Trophoblast cell (in vitro differentiated cells and primary cell): ENCODE data around the gene DLL4.

Experiments
- DNase-seq, 2 donors: peaks; one replicate each; pipeline ENCODE4 v3.0.0-alpha.2; 2016
- H2AFZ ChIP-seq: 2 replicates; pipeline ENCODE4 v1.6.1; 2013; ENCODE audit warnings: low read length, moderate library complexity, mild to moderate bottlenecking; ENCODE audit not compliant: insufficient read depth, poor library complexity
- H2AK5ac ChIP-seq: 2 replicates; pipeline ENCODE4 v1.6.1; 2013; ENCODE audit warnings: mild to moderate bottlenecking, low read length
- H2BK120ac ChIP-seq: 2 replicates; pipeline ENCODE4 v1.6.1; 2013; ENCODE audit warnings: low read length, mild to moderate bottlenecking, moderate library complexity; ENCODE audit not compliant: insufficient read depth, poor library complexity
- H2BK12ac ChIP-seq: 2 replicates; pipeline ENCODE4 v1.6.1; 2013; ENCODE audit warnings: mild to moderate bottlenecking, low read length, moderate library complexity
- H2BK5ac ChIP-seq: 2 replicates; pipeline ENCODE4 v1.6.1; 2013; ENCODE audit warnings: low read length, low read depth, moderate library complexity, mild to moderate bottlenecking; ENCODE audit not compliant: poor library complexity
- H3K14ac ChIP-seq: 2 replicates; pipeline ENCODE4 v1.6.1; 2013; ENCODE audit warnings: mild to moderate bottlenecking, low read length
- H3K18ac ChIP-seq: 2 replicates; pipeline ENCODE4 v1.6.1; 2013; ENCODE audit warnings: mild to moderate bottlenecking, low read length
- H3K23ac ChIP-seq: 2 replicates; pipeline ENCODE4 v1.6.1; 2013; ENCODE audit warnings: low read length
- H3K27ac ChIP-seq: 2 replicates; pipeline ENCODE4 v1.5.1; 2013; ENCODE audit warnings: low read depth, mild to moderate bottlenecking, inconsistent platforms, low read length, moderate library complexity
- H3K27me3 ChIP-seq: 2 replicates; pipeline ENCODE4 v1.6.1; 2013; ENCODE audit warnings: inconsistent platforms, mild to moderate bottlenecking, low read length, moderate library complexity; ENCODE audit not compliant: insufficient read depth
- H3K36me3 ChIP-seq, 2 experiments: 1 replicate in 1 of 2; 2 replicates in 1 of 2; pipeline ENCODE4 v1.6.1; 2013; ENCODE audit warnings: low read length in 2 of 2, mild to moderate bottlenecking in 2 of 2, moderate library complexity in 1 of 2; ENCODE audit not compliant: insufficient read depth in 2 of 2, control insufficient read depth in 1 of 2
- H3K4ac ChIP-seq: 2 replicates; pipeline ENCODE4 v1.6.1; 2013; ENCODE audit warnings: low read depth, mild to moderate bottlenecking, low read length, moderate library complexity
- H3K4me1 ChIP-seq, 2 experiments: 1 replicate in 1 of 2; 2 replicates in 1 of 2; pipeline ENCODE4 v1.6.1; 2013; ENCODE audit warnings: low read length in 2 of 2, mild to moderate bottlenecking in 2 of 2, moderate library complexity in 1 of 2; ENCODE audit not compliant: insufficient read depth in 2 of 2, control insufficient read depth in 1 of 2
- H3K4me2 ChIP-seq: 2 replicates; pipeline ENCODE4 v1.6.1; 2013; ENCODE audit warnings: inconsistent platforms, mild to moderate bottlenecking, low read length, moderate library complexity
- H3K4me3 ChIP-seq: 2 replicates; pipeline ENCODE4 v1.5.1; 2013; ENCODE audit warnings: mild to moderate bottlenecking, low read depth, low read length, inconsistent platforms
- H3K79me1 ChIP-seq: one replicate; pipeline ENCODE4 v1.6.1; 2013; ENCODE audit warnings: low read length
- H3K79me2 ChIP-seq: 2 replicates; pipeline ENCODE4 v1.6.1; 2013; ENCODE audit warnings: low read length, mild to moderate bottlenecking; ENCODE audit not compliant: control insufficient read depth, insufficient read depth, poor library complexity
- H3K9ac ChIP-seq: 2 replicates; pipeline ENCODE4 v1.6.1; 2013; ENCODE audit warnings: mild to moderate bottlenecking, low read length
- H3K9me3 ChIP-seq: 2 replicates; pipeline ENCODE4 v1.6.1; 2013; ENCODE audit warnings: low read depth, mild to moderate bottlenecking, control low read depth, inconsistent platforms, low read length; ENCODE audit not compliant: insufficient read depth
- H4K12ac ChIP-seq: 2 replicates; pipeline ENCODE4 v1.6.1; 2013; ENCODE audit warnings: low read depth, mild to moderate bottlenecking, low read length, moderate library complexity
- H4K8ac ChIP-seq: 2 replicates; pipeline ENCODE4 v1.6.1; 2013; ENCODE audit warnings: low read depth, mild to moderate bottlenecking, low read length, moderate library complexity
- H4K91ac ChIP-seq: one replicate; pipeline ENCODE4 v1.6.1; 2013; ENCODE audit warnings: low read depth, mild to moderate bottlenecking, low read length, moderate library complexity
- WGBS: extraction: QIAGEN DNeasy Blood & Tissue Kit; methylation state at CpG from one replicate; pipeline ENCODE4 v1.1.7; 2013; ENCODE audit warnings: missing lambda C conversion rate; ENCODE audit not compliant: insufficient read length, insufficient coverage; ENCODE audit errors: extremely low coverage; 5-methylcytosine and 5-hydroxymethylcytosine counted together

Gene DLL4

GRCh38 chr15:40933517-40933902, 4.4 kb downstream of the DLL4 start:
- no peak for DNase-seq
- no CpG with 5 or more reads among the region's 3 CpGs for WGBS
- Histone ChIP-seq H3K79me1 (no peaks in the 10 kb centered on the region), H2BK12ac (no peak overlapping the region), H3K4me1 (peaks cover 12 to 15% of the 10 kb centered on the region in 2 experiments), H3K79me2 (no peaks in the 10 kb centered on the region), H2BK5ac (no peak overlapping the region), H4K12ac (no peak overlapping the region), H3K4ac (no peak overlapping the region), H2AFZ (no peak overlapping the region), H3K4me2 (no peak overlapping the region), H4K8ac (no peak overlapping the region), H4K91ac (no peak overlapping the region), H3K27ac (no peak overlapping the region), H3K27me3 (peaks cover 21% of the 10 kb centered on the region), H3K18ac (no peak overlapping the region), H3K23ac (no peak overlapping the region), H3K9ac (no peak overlapping the region), H2AK5ac (no peak overlapping the region), H3K14ac (no peak overlapping the region), H2BK120ac (no peak overlapping the region), H3K4me3 (no peak overlapping the region), H3K9me3 (peaks cover 1% of the 10 kb centered on the region), H3K36me3 (no peaks in the 10 kb centered on the region)

GRCh38 chr15:40934457-40934856, 5.3 kb downstream of the DLL4 start:
- no peak overlapping the region for H3K18ac ChIP-seq
- H2BK5ac ChIP-seq: no peak overlapping the region
- no peak overlapping the region for H2AK5ac ChIP-seq
- no peak overlapping the region for H3K4ac ChIP-seq
- no peak overlapping the region for H2AFZ ChIP-seq
- H3K23ac ChIP-seq: no peak overlapping the region
- no peaks in the 10 kb centered on the region for H3K79me2 ChIP-seq
- no peak overlapping the region for H4K12ac ChIP-seq
- H3K27ac ChIP-seq: no peak overlapping the region
- H3K27me3 ChIP-seq: peaks cover 15% of the 10 kb centered on the region
- no peak for DNase-seq
- no peak overlapping the region for H2BK120ac ChIP-seq
- no peaks in the 10 kb centered on the region for H3K79me1 ChIP-seq
- WGBS: no CpG with 5 or more reads among the region's 6 CpGs
- H4K8ac ChIP-seq: no peak overlapping the region
- no peak overlapping the region for H2BK12ac ChIP-seq
- peaks cover 8 to 10% of the 10 kb centered on the region in 2 experiments for H3K4me1 ChIP-seq
- H4K91ac ChIP-seq: no peak overlapping the region
- peaks cover 1% of the 10 kb centered on the region for H3K9me3 ChIP-seq
- H3K36me3 ChIP-seq: no peaks in the 10 kb centered on the region
- no peak overlapping the region for H3K9ac ChIP-seq
- H3K4me3 ChIP-seq: no peak overlapping the region
- H3K14ac ChIP-seq: no peak overlapping the region
- H3K4me2 ChIP-seq: no peak overlapping the region

- H4K12ac ChIP-seq: no peak overlapping the region
- no peak overlapping the region for H2BK120ac ChIP-seq
- H4K8ac ChIP-seq: no peak overlapping the region
- no peak overlapping the region for H3K9ac ChIP-seq
- no peak overlapping the region for H3K27ac ChIP-seq
- H3K4me2 ChIP-seq: no peak overlapping the region
- no peaks in the 10 kb centered on the region for H3K36me3 ChIP-seq
- H3K79me1 ChIP-seq: no peaks in the 10 kb centered on the region
- H3K9me3 ChIP-seq: peaks cover 1% of the 10 kb centered on the region
- peak overlapping the region; percentile 23 for H2AFZ ChIP-seq
- H2BK12ac ChIP-seq: no peak overlapping the region
- H3K14ac ChIP-seq: no peak overlapping the region
- H3K4me1 ChIP-seq: no peaks in the 10 kb centered on the region
- no peak overlapping the region for H2BK5ac ChIP-seq
- no peak for DNase-seq
- WGBS: no CpG with 5 or more reads among the region's 31 CpGs
- no peak overlapping the region for H3K4me3 ChIP-seq
- H3K27me3 ChIP-seq: peaks cover 6% of the 10 kb centered on the region
- no peak overlapping the region for H4K91ac ChIP-seq
- no peaks in the 10 kb centered on the region for H3K79me2 ChIP-seq
- no peak overlapping the region for H3K4ac ChIP-seq
- H3K18ac ChIP-seq: no peak overlapping the region
- no peak overlapping the region for H2AK5ac ChIP-seq
- H3K23ac ChIP-seq: no peak overlapping the region
Observed at GRCh38 chr15:40936234-40936708, 7.1 kb downstream of the DLL4 start.

GRCh38 chr15:40936709-40937666, 7.8 kb downstream of the DLL4 start:
- no peak overlapping the region for H4K91ac ChIP-seq
- H3K4me1 ChIP-seq: no peaks in the 10 kb centered on the region
- no peaks in the 10 kb centered on the region for H3K36me3 ChIP-seq
- no peak overlapping the region for H3K9ac ChIP-seq
- no peak overlapping the region for H3K4me2 ChIP-seq
- no peak overlapping the region for H3K23ac ChIP-seq
- H3K27ac ChIP-seq: no peak overlapping the region
- H2BK120ac ChIP-seq: no peak overlapping the region
- H2BK5ac ChIP-seq: no peak overlapping the region
- no peak overlapping the region for H4K12ac ChIP-seq
- no peak for DNase-seq
- peaks cover 1% of the 10 kb centered on the region for H3K9me3 ChIP-seq
- H2BK12ac ChIP-seq: no peak overlapping the region
- no peak overlapping the region for H3K14ac ChIP-seq
- H3K4me3 ChIP-seq: no peak overlapping the region
- no peak overlapping the region for H3K18ac ChIP-seq
- H2AFZ ChIP-seq: no peak overlapping the region
- peaks cover 4% of the 10 kb centered on the region for H3K27me3 ChIP-seq
- H3K4ac ChIP-seq: no peak overlapping the region
- WGBS: no CpG with 5 or more reads among the region's 15 CpGs
- H3K79me2 ChIP-seq: peaks cover under 1% of the 10 kb centered on the region
- no peak overlapping the region for H4K8ac ChIP-seq
- H2AK5ac ChIP-seq: no peak overlapping the region
- H3K79me1 ChIP-seq: peaks cover 3% of the 10 kb centered on the region
